Ecto neural progenitor cell (in vitro differentiated cells): ENCODE results near the gene SLC5A7.

ENCODE experiments used
- DNase-seq: peaks from one replicate; pipeline ENCODE4 v3.0.0-alpha.2; 2018; ENCODE audit warnings: low spot score

SLC5A7 gene

DNA sequence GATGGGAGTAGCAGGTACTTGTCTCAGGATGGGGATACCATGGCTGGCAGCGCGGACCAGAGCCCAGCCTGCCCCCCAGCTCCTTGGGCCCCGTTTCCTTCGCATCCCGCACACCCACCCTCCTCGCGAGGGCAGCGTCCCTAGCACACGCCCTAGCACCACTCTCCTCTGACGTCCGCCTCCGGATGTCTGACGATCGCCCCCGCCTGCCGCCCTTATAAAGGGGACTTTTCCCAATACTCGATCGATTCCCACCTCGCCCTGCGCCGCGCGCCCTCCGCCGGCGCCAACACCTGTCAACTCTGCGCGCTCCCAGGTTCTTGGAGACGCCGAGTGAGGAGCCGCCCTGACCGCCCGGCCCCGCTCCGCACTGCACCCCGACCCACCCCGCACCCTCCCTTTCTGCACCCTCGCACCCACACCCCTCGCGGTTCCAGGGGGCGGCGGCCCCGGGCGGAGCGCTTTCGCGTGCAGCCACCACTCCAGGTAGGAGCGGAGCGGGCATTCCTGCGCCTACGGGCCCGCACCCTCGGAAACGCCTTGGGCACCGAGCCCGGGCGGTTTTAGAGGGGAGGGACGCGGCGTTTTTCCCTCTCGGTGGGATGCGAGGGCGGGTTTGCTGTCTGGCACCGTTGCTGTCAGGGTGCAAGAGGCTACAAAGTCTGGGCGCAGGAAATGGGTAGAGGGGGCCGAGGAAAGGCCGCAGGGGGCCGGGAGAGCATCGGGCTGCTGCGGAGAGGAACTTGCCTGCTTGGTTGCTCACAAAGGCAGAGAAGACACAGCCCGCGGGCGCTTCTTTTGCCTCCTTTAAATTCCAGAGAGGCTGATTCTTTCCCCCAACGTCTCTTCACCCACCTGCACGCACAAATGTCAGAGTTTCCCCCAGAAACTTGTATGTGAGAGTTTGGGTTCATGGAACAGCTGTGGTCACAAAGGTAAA, at the start of gene SLC5A7:
TSS of gene SLC5A7 (plus strand) at position 247 of the 940 bp plus-strand sequence. CDS start 1,632 bp downstream, outside the sequence.
- DNase-seq, result peak; percentile 57

DNA sequence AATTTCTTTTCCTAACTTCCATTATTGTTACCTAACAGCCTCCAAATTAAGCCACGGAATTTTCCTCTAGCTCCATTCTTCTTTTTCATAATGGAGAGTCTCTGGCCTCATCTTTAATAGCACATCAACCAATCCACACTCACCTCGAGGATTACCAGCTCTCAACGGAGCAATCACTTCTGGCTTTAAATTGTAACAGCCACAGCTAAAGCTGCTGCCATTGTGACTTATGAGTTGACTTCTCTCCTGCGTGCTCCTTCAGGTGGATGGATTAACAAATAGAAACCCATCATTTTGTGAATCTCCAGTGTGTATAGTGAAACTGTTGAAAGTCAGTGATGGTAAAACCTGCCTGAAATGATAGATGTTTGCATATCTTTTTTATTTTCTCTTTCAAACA, 24.9 kb upstream of the SLC5A7 start:
- no peak for DNase-seq

- no peak for DNase-seq
Measured at GRCh38 chr2:107964185-107964584, 22.1 kb upstream of the SLC5A7 start.

DNA sequence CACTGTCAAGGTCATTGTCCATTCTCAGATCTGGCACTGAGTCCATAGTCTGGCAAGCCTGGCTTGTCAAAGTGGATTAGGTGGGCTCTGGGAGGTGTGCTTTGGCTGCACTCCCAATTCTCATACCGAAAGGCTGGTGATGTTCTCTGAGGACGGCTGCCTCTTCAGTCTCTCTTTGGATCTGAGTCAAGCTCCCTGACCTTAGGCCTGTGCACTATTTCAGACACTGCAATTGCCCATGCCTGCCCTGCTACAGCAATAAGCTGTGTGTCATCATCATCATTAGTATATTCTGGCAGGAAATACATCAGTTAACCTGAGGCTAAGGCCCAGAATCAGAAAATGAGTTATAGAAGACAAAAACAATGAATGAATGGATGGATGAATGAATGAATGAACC, 1.6 kb upstream of the SLC5A7 start:
- DNase-seq, result no peak

GRCh38 chr2:107988108-107988507, 1.8 kb downstream of the SLC5A7 start:
- DNase-seq, result no peak

GRCh38 chr2:107989445-107989844, 3.1 kb downstream of the SLC5A7 start:
- DNase-seq, result no peak

DNA sequence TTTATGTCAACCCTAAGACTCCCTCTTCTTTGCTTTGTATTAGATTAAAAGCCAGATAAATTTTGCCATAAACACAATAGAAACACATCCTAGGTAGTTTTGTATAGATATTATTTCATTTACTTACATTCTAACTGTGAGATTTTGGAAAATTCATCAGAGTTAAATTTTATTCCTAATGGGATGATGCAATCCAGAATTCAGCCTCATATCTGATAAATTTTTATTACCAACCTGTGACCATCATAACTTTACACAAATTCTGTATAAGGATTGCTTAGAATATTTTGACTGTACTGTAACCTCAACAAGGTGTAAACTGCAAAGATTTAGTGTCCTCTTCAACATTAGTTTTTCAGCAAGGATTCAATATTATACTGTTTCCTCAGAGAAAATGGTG, 4.4 kb downstream of the SLC5A7 start:
- DNase-seq, result no peak

GRCh38 chr2:107992069-107992468, 5.7 kb downstream of the SLC5A7 start:
- DNase-seq, result no peak

- DNase-seq, result no peak
Measured at GRCh38 chr2:107999158-107999557, 12.8 kb downstream of the SLC5A7 start.

DNA sequence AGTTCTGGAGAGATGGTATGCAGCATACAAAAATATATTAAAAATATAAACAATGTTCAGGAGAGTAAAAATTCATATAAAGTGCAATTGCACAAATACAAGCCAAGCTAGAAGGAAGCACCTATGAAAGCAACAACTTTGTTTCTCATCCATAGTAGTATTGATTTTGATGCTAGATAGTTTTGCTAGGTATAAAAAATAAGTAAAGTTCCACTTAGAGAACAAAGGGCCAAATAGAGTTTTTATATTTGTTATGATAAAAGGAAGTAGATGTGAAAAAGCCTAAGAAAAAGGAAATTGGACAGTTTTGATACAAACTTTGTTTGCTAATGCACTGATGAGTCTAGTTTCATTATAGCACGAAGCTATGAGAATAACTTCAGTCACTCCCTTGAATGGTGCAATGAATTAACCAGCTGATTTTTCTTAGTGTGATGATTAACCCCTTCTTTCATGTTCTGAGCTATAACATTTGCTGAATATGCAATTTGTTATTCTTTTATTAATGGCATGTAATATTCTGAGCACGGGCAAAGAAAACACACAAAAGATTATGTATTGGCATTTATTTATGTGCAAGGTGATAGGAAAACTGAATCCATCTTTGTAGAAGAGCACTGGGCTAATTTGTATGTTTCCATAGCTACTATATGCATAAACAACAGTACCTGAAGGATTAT, 24.7 kb downstream of the SLC5A7 start:
- DNase-seq, result no peak

DNA sequence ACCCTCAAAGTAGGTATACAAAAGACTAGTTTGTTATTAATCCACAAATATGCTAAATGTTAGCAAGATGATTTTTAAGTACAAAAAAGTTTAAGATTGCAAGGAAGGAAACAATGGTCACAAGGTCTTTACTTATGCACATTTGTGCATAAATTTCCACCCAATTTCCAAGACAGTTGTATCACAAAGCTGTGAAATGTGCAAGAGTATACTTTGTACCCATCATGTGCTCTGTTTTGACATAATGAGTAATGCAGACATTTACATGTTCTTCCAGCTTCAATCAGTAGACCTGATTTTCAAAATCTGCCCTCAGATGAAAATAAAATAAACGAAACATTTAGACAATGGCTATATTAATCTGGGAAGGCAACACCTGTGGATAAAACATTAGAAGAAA, 27.0 kb downstream of the SLC5A7 start:
- no peak for DNase-seq

DNA sequence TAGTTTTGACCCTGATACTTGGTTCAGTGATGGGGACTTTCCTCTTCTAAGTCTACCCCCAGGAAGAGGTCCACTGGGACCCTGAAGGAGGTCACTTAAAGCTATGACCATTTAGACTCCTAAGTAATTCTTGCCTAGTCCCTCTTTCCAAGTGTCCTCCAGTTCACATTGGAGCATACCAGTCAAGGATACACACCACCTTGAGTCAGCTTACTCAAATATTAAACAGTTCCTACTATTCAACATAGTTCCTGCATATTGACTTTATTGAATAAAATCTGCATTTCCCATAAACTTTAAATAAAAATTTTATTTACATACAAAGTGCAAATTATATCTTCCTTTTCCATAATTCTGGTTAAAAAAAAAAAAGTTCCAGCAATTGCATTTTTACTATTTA, 36.3 kb downstream of the SLC5A7 start:
- DNase-seq, result no peak

DNA sequence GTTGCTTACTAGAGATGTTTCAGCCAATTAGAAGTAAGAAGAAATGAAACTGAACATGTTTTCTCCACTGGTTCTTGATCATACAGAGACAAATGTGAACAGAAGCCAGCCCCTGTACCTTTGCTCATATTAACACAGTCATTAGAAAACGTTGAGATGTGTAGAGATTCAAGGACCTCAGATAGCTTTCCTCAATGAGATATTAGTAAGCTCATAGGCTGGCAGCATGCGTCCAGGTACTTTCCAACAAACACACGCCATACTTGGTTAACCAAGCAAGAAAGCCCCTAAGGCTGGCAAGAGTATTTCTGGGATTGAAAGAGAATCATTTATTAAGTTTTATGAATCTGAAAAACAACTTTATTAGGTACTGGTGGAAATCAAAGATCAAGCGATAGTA, 37.5 kb downstream of the SLC5A7 start:
- DNase-seq, result no peak

DNA sequence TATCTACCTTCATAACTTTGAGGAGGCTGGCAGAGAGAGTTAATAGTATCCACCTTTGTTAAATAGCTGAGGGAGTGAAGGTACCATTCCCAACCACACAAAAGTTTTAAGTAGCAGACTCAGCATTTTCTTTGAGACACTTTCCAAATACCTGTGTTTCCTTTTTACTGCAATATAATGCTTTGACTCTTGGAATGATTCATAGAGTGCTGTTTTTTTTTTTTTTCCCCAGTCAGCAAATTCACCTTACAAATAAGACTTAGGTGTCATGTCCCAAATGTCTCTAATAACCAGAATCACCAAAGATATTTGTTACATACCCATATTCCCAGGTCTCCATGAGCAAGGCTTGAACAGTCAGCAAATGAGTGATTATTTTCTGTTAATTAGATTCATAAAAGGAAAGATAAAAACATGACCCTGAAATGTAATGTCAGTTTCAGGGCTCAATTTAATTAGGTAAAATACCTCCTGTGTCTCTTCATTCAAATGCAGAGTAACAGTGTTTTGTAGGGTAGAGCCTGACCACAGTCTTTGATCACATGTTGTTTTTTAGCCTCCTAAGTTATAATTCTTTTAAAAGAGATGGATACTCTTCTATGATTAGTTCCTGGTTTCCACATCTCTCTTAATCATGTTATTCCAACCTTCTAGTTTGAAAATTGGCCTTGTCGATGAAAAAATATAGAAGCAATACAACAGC, 39.9 kb downstream of the SLC5A7 start:
- no peak for DNase-seq

DNA sequence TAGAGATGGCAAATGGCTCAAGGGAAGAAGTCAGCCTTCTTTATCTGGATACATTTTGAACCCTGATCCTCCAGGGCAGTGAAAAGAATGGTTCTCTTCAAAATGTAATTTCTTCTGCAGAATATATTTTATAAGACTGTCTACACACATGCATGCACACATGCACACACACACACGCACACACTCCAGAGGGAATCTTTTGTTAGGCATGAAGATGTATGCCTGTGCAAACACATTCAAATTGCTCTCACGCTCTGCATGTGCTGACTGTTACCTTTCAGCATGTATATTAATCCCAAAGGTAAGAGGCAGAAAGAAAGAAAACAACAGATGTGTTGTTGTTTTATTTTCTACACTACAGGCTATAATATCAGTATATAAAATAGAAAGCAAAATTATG, 43.2 kb downstream of the SLC5A7 start:
- no peak for DNase-seq

GRCh38 chr2:108029912-108030311, 43.6 kb downstream of the SLC5A7 start:
- DNase-seq, result no peak

GRCh38 chr2:108031471-108031941, 45.2 kb downstream of the SLC5A7 start:
- DNase-seq, result no peak

- DNase-seq, result no peak
Measured at GRCh38 chr2:108034843-108035242, 48.5 kb downstream of the SLC5A7 start.

- DNase-seq, result no peak
Measured at GRCh38 chr2:108048752-108049151, 62.4 kb downstream of the SLC5A7 start.

GRCh38 chr2:108058576-108059137, 72.3 kb downstream of the SLC5A7 start:
- no peak for DNase-seq

- no peak for DNase-seq
Measured at GRCh38 chr2:108061439-108062042, 75.2 kb downstream of the SLC5A7 start.
